ENCODE data around the gene BEAN1.
"Not testable (repeated sequence)": the region's sequence is repeated elsewhere in the genome, so short reads cannot be mapped to it uniquely, and the experiment has no call there.

DNA sequence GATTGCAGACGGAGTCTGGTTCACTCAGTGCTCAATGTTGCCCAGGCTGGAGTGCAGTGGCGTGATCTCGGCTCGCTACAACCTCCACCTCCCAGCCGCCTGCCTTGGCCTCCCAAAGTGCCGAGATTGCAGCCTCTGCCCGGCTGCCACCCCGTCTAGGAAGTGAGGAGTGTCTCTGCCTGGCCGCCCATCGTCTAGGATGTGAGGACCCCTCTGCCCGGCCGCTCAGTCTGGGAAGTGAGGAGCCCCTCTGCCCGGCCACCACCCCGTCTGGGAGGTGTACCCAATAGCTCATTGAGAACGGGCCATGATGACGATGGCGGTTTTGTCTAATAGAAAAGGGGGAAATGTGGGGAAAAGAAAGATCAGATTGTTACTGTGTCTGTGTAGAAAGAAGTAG is 87.3 kb downstream of the BEAN1 start:
- not testable (repeated sequence) for TF ChIP-seq CTCF (IDR thresholded peaks at IDR 0.05); KAT7 (CRISPR knock-in tag; IDR thresholded peaks at IDR 0.05; ENCODE audit: borderline replicate concordance); TCF7 (CRISPR knock-in tag; IDR thresholded peaks at IDR 0.05; ENCODE audit: low read depth); NFE2L1 (CRISPR knock-in tag; IDR thresholded peaks at IDR 0.05); NFYB (CRISPR knock-in tag; conservative IDR thresholded peaks at IDR 0.05; ENCODE audit: low read depth); HMGA2 (CRISPR knock-in tag; IDR thresholded peaks at IDR 0.05); FOXP1 (CRISPR knock-in tag; IDR thresholded peaks at IDR 0.05; ENCODE audit: borderline replicate concordance); ZBTB21 (CRISPR knock-in tag; IDR thresholded peaks at IDR 0.05; ENCODE audit: borderline replicate concordance); AFF4 (CRISPR knock-in tag; IDR thresholded peaks at IDR 0.05; ENCODE audit: borderline replicate concordance); MAX (CRISPR knock-in tag; IDR thresholded peaks at IDR 0.05); IRF2 (CRISPR knock-in tag; IDR thresholded peaks at IDR 0.05; ENCODE audit: borderline replicate concordance, low read depth); TEAD4 (CRISPR knock-in tag; IDR thresholded peaks at IDR 0.05); OVOL2 (CRISPR knock-in tag; IDR thresholded peaks at IDR 0.05; ENCODE audit: borderline replicate concordance); ELF4 (CRISPR knock-in tag; IDR thresholded peaks at IDR 0.05; ENCODE audit: low read depth)

Data from WTC11 (cell line).